SU-DHL-6 (cell line): ENCODE data around the gene DUS2.
"Not testable (repeated sequence)": the region's sequence is repeated elsewhere in the genome, so short reads cannot be mapped to it uniquely, and the experiment has no call there.

Source experiments
- EZH2phosphoT487 ChIP-seq: fragments of 200-600 bp; sonication (generic), shearing (Covaris generic); conservative IDR thresholded peaks from 2 replicates; pipeline ENCODE4 v1.6.1; 2018; ENCODE audit warnings: mild to moderate bottlenecking, antibody characterized with exemption, low read length, moderate library complexity, mixed read lengths
- TF ChIP-seq, protein P1 (sequence below): fragments of 200-600 bp; sonication (generic); IDR thresholded peaks from one replicate; pipeline ENCODE4 v1.5.1; 2017; ENCODE audit warnings: antibody characterized with exemption, mild to moderate bottlenecking, low read length, moderate library complexity; ENCODE audit not compliant: insufficient read depth, poor library complexity, severe bottlenecking

DNA sequence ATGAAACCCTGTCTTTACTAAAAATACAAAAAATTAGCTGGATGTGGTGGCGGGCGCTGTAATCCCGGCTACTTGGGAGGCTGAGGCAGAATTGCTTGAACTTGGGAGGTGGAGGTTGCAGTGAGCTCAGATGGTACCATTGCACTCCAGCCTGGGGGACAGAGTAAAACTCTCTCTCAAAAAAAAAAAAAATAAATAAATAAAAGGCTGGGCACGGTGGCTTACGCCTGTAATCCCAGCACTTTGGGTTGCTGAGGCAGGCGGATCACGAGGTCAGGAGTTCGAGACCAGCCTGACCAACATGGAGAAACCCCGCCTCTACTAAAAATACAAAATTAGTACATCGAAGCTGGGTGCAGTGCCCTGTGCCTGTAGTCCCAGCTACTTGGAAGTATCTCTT is 69.2 kb downstream of the DUS2 start:
- TF ChIP-seq, protein P1, sequence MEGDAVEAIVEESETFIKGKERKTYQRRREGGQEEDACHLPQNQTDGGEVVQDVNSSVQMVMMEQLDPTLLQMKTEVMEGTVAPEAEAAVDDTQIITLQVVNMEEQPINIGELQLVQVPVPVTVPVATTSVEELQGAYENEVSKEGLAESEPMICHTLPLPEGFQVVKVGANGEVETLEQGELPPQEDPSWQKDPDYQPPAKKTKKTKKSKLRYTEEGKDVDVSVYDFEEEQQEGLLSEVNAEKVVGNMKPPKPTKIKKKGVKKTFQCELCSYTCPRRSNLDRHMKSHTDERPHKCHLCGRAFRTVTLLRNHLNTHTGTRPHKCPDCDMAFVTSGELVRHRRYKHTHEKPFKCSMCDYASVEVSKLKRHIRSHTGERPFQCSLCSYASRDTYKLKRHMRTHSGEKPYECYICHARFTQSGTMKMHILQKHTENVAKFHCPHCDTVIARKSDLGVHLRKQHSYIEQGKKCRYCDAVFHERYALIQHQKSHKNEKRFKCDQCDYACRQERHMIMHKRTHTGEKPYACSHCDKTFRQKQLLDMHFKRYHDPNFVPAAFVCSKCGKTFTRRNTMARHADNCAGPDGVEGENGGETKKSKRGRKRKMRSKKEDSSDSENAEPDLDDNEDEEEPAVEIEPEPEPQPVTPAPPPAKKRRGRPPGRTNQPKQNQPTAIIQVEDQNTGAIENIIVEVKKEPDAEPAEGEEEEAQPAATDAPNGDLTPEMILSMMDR = not testable (repeated sequence)
- TF ChIP-seq EZH2phosphoT487 = not testable (repeated sequence)
